HepG2 (cell line): ENCODE results near the gene EXOC3. TPM values are rescaled to one million over a fixed set of nuclear protein-coding genes. Genes with fewer than 3 reads are reported as not detected.

Source experiments
- ATAC-seq: fragments of 200-7000 bp; cut with Tn5 transposase; 3 replicates; pipeline ENCODE4 v1.9.1; 2020; ENCODE audit warnings: mild to moderate bottlenecking, moderate library complexity
- BruUV-seq: library from RNA; stranded (reverse); fragments of 400-500 nt; replicated peaks from 2 replicates; lab custom pipeline; 2021; lab: Mats Ljungman, UMichigan
- CTCF ChIA-PET: fragments of 300-600 bp; formaldehyde crosslinking; extraction: SDS; loops from one replicate; lab custom pipeline; 2021; ENCODE audit warnings: low total read pairs, inconsistent platforms, low intra/inter-chr PET ratio; lab: Yijun Ruan, JAX
- POLR2A ChIA-PET: fragments of 350-600 bp; sonication (Branson Sonifier 250); formaldehyde crosslinking; loops from one replicate; lab custom pipeline; 2020; ENCODE audit warnings: antibody characterized with exemption, inconsistent platforms; lab: Yijun Ruan, JAX
- DNase-seq: peaks from one replicate; pipeline ENCODE4 v3.0.0-alpha.2; 2015; ENCODE audit warnings: low spot score
- FAIRE-seq: peaks from 3 replicates; lab custom pipeline; 2011; peaks lifted over from hg19 to GRCh38; lab: Jason Lieb, UNC
- H2AFZ ChIP-seq: one replicate; pipeline ENCODE4 v1.6.1; 2011; ENCODE audit warnings: low read length, inconsistent platforms
- H3K27ac ChIP-seq: fragments of 300-600 bp; 3 replicates; pipeline ENCODE4 v1.8.0; 2011; ENCODE audit warnings: mixed run types, mild to moderate bottlenecking, mixed read lengths, low read length, inconsistent platforms; ENCODE audit not compliant: insufficient read depth; ENCODE audit errors: extremely low read length
- H3K27me3 ChIP-seq, 2 experiments: fragments of 200-600 bp in 1 of 2; 2 replicates in 1 of 2; 3 replicates in 1 of 2; pipeline versions ENCODE4 v1.6.0 to v1.8.0; 2011; ENCODE audit warnings: low read length in 2 of 2, mild to moderate bottlenecking in 2 of 2, moderate library complexity in 2 of 2, inconsistent platforms in 1 of 2; ENCODE audit not compliant: insufficient read depth in 2 of 2, control insufficient read depth in 1 of 2
- H3K36me3 ChIP-seq, 2 experiments: fragments of 200-600 bp in 1 of 2; replicated peaks in 1 of 2; 2 replicates in 1 of 2; 3 replicates in 1 of 2; pipeline versions ENCODE4 v1.5.1 to v1.8.0; 2011; ENCODE audit warnings: low read length in 2 of 2, inconsistent platforms in 1 of 2; ENCODE audit not compliant: insufficient read depth in 2 of 2, control insufficient read depth in 1 of 2
- H3K4me1 ChIP-seq: 2 replicates; pipeline ENCODE4 v1.5.1; 2012; ENCODE audit warnings: low read length, inconsistent platforms; ENCODE audit not compliant: insufficient read depth
- H3K4me2 ChIP-seq: 2 replicates; pipeline ENCODE4 v1.6.0; 2011; ENCODE audit warnings: low read depth, low read length, inconsistent platforms
- H3K4me3 ChIP-seq, 3 experiments: fragments of 200-600 bp in 1 of 3; sonication (generic), shearing (Covaris generic) in 1 of 3; replicated peaks in 1 of 3; 2 replicates each; pipeline ENCODE4 v1.5.1; 2011 to 2016; ENCODE audit warnings: low read length in 3 of 3, inconsistent platforms in 2 of 3, low read depth in 2 of 3, mild to moderate bottlenecking in 2 of 3, control low read depth in 1 of 3, mixed read lengths in 1 of 3; ENCODE audit not compliant: insufficient read depth in 1 of 3
- H3K79me2 ChIP-seq: one replicate; pipeline ENCODE4 v1.6.1; 2011; ENCODE audit warnings: low read length, inconsistent platforms; ENCODE audit not compliant: insufficient read depth
- H3K9ac ChIP-seq: 2 replicates; pipeline ENCODE4 v1.6.0; 2011; ENCODE audit warnings: mild to moderate bottlenecking, low read depth, low read length, inconsistent platforms; ENCODE audit not compliant: insufficient read depth
- H3K9me3 ChIP-seq: 2 replicates; pipeline ENCODE4 v1.5.1; 2012; ENCODE audit warnings: mild to moderate bottlenecking, low read length
- H4K20me1 ChIP-seq: 2 replicates; pipeline ENCODE4 v1.6.0; 2011; ENCODE audit warnings: inconsistent platforms, mild to moderate bottlenecking, low read length, moderate library complexity; ENCODE audit not compliant: insufficient read depth
- CENPX ChIP-seq: sonication (generic); formaldehyde crosslinking; IDR thresholded peaks from 2 replicates; pipeline ENCODE4 v1.9.0; 2021; ENCODE audit warnings: mild to moderate bottlenecking, missing genetic modification reagents, moderate library complexity
- CHD2 ChIP-seq: IDR thresholded peaks from 2 replicates; pipeline ENCODE4 v1.6.1; 2011; ENCODE audit warnings: low read depth, low read length, improper control_type of control experiment
- FIP1L1 ChIP-seq: fragments of 200-400 bp; formaldehyde crosslinking; IDR thresholded peaks from 2 replicates; pipeline ENCODE4 v1.6.1; 2018; ENCODE audit warnings: low read depth, mild to moderate bottlenecking, low read length, moderate library complexity, borderline replicate concordance; ENCODE audit not compliant: insufficient read depth
- HDAC1 ChIP-seq: sonication (generic); formaldehyde crosslinking; IDR thresholded peaks from 2 replicates; pipeline ENCODE4 v1.5.1; 2020; ENCODE audit warnings: mild to moderate bottlenecking, missing genetic modification reagents
- HNF4G ChIP-seq, 2 experiments: sonication (generic) in 1 of 2; formaldehyde crosslinking in 1 of 2; IDR thresholded peaks; 2 replicates each; pipeline versions ENCODE4 v1.4.0 to v1.6.1; 2011 to 2020; ENCODE audit warnings: borderline replicate concordance in 2 of 2, low read depth in 2 of 2, mild to moderate bottlenecking in 2 of 2, low read length in 1 of 2, missing genetic modification reagents in 1 of 2, moderate library complexity in 1 of 2
- KLF12 ChIP-seq: sonication (generic); formaldehyde crosslinking; IDR thresholded peaks from 2 replicates; pipeline ENCODE4 v1.4.0; 2020; ENCODE audit warnings: missing genetic modification reagents, borderline replicate concordance
- MYNN ChIP-seq: sonication (generic); formaldehyde crosslinking; IDR thresholded peaks from 2 replicates; pipeline ENCODE4 v1.4.0; 2020; ENCODE audit warnings: mild to moderate bottlenecking, low read depth, missing genetic modification reagents
- NCOA1 ChIP-seq: sonication (generic); formaldehyde crosslinking; IDR thresholded peaks from 2 replicates; pipeline ENCODE4 v1.9.0; 2021; ENCODE audit warnings: missing genetic modification reagents
- NFE2 ChIP-seq: sonication (generic); formaldehyde crosslinking; IDR thresholded peaks from 2 replicates; pipeline ENCODE4 v1.4.0; 2020; ENCODE audit warnings: missing genetic modification reagents
- PAWR ChIP-seq: sonication (generic); formaldehyde crosslinking; IDR thresholded peaks from 2 replicates; pipeline ENCODE4 v1.4.0; 2020; ENCODE audit warnings: missing genetic modification reagents, mild to moderate bottlenecking, borderline replicate concordance
- REPIN1 ChIP-seq: sonication (generic); formaldehyde crosslinking; IDR thresholded peaks from 2 replicates; pipeline ENCODE4 v1.8.0; 2022; ENCODE audit warnings: missing genetic modification reagents, low read depth, mild to moderate bottlenecking, borderline replicate concordance
- SAFB2 ChIP-seq: sonication (generic); formaldehyde crosslinking; IDR thresholded peaks from 2 replicates; pipeline ENCODE4 v1.5.1; 2020; ENCODE audit warnings: missing genetic modification reagents, low read depth, mild to moderate bottlenecking, borderline replicate concordance
- SMC3 ChIP-seq: IDR thresholded peaks from 2 replicates; pipeline ENCODE4 v1.6.1; 2011; ENCODE audit warnings: low read length, improper control_type of control experiment
- SPEN ChIP-seq: sonication (generic); formaldehyde crosslinking; IDR thresholded peaks from 2 replicates; pipeline ENCODE4 v1.5.1; 2020; ENCODE audit warnings: low read depth, mild to moderate bottlenecking, missing genetic modification reagents
- TFE3 ChIP-seq: IDR thresholded peaks from 2 replicates; pipeline ENCODE4 v1.6.1; 2016
- TP53 ChIP-seq: sonication (generic); formaldehyde crosslinking; conservative IDR thresholded peaks from 2 replicates; pipeline ENCODE4 v1.4.0; 2020; ENCODE audit warnings: missing genetic modification reagents
- ZFP82 ChIP-seq: sonication (generic); formaldehyde crosslinking; IDR thresholded peaks from 2 replicates; pipeline ENCODE4 v1.5.1; 2020; ENCODE audit warnings: mild to moderate bottlenecking, missing genetic modification reagents, borderline replicate concordance
- ZNF550 ChIP-seq: sonication (generic); formaldehyde crosslinking; IDR thresholded peaks from 2 replicates; pipeline ENCODE4 v1.4.0; 2020; ENCODE audit warnings: mild to moderate bottlenecking, missing genetic modification reagents, borderline replicate concordance
- ZNF766 ChIP-seq: sonication (generic); formaldehyde crosslinking; IDR thresholded peaks from 2 replicates; pipeline ENCODE4 v1.5.0; 2020; ENCODE audit warnings: missing genetic modification reagents, borderline replicate concordance
- ZNF816 ChIP-seq: sonication (generic); formaldehyde crosslinking; IDR thresholded peaks from 2 replicates; pipeline ENCODE4 v1.8.0; 2022; ENCODE audit warnings: missing genetic modification reagents, mild to moderate bottlenecking, borderline replicate concordance
- ZNF850 ChIP-seq: sonication (generic); formaldehyde crosslinking; conservative IDR thresholded peaks from 2 replicates; pipeline ENCODE4 v1.9.0; 2021; ENCODE audit warnings: mild to moderate bottlenecking, missing genetic modification reagents
- ZSCAN9 ChIP-seq: IDR thresholded peaks from 2 replicates; pipeline ENCODE4 v1.6.1; 2016; ENCODE audit warnings: borderline replicate concordance
- WGBS: methylation state at CpG from one replicate; pipeline ENCODE4 v1.1.6; 2017; ENCODE audit warnings: low lambda C conversion rate; 5-methylcytosine and 5-hydroxymethylcytosine counted together
- in situ Hi-C: cut with HindIII; loops from 2 replicates; pipeline ENCODE4 v1.10.0; 2017; ENCODE audit warnings: low pct_unique_long_range_greater_than_20kb; ENCODE audit not compliant: extremely low pct_ligation_motif_present
- intact Hi-C: fragments of 100-400 bp; cut with micrococcal nuclease; formaldehyde crosslinking; loops from one replicate; pipeline ENCODE4 v1.10.0; 2022; ENCODE audit not compliant: unreplicated experiment
- polyA plus RNA-seq, 8 experiments: library from polyadenylated mRNA; depleted of rRNA in 3 of 8; stranded (reverse) in 7 of 8; unstranded in 1 of 8; fragments of >200 nt; fragmentation: Illumina TruSeq in 4 of 8; extraction: Trizol in 4 of 8; gene quantifications; 2 replicates each; pipeline versions ENCODE4 v1.2.1 to v1.2.3, GENCODE V29; 2011 to 2016; ENCODE audit warnings: low read depth in 4 of 8, missing spikeins in 1 of 8, mixed read lengths in 1 of 8; ENCODE audit not compliant: insufficient read depth in 1 of 8
- total RNA-seq, 5 experiments: library from RNA; depleted of rRNA; stranded (reverse); fragments of >200 nt; fragmentation: Illumina TruSeq; extraction: Trizol; gene quantifications; 2 replicates each; pipeline ENCODE4 v1.2.3, GENCODE V29; 2016; ENCODE audit warnings: low read depth in 1 of 5

Gene EXOC3
- total and polyA plus RNA-seq, 2 of the 13 experiments (the other 11 are each of a cell fraction or from before 2014, with no cell fraction given), result 9.2 to 20.5 TPM

GRCh38 chr5:404666-405241, 38.2 kb upstream of the EXOC3 start (continued):
- TF ChIP-seq SPEN (CRISPR knock-in tag) (no peak), ZNF850 (no peak), ZNF816 (CRISPR knock-in tag) (no peak), ZNF550 (CRISPR knock-in tag) (no peak)
- TF ChIP-seq, all 625 proteins: peak for 0

GRCh38 chr5:405421-405820, 37.6 kb upstream of the EXOC3 start:
- WGBS, result 74% methylated on average over 14 of the region's 18 CpGs

More at GRCh38 chr5:405421-405820, 37.6 kb upstream of the EXOC3 start:
- ChIA-PET CTCF (no interaction called here), POLR2A (no interaction called here)
- no peak for TF ChIP-seq TP53 (CRISPR knock-in tag)
- TF ChIP-seq PAWR (CRISPR knock-in tag), result no peak
- no peak for TF ChIP-seq ZSCAN9
- TF ChIP-seq HDAC1, result no peak
- TF ChIP-seq FIP1L1, result no peak
- TF ChIP-seq TFE3 (CRISPR knock-in tag), result no peak
- TF ChIP-seq SMC3, result no peak
- TF ChIP-seq REPIN1 (CRISPR knock-in tag), result no peak
- no peak for TF ChIP-seq MYNN (CRISPR knock-in tag)
- no peak for TF ChIP-seq CHD2
- no peak for TF ChIP-seq NFE2 (CRISPR knock-in tag)
- no peak for TF ChIP-seq SAFB2 (CRISPR knock-in tag)
- no peak for TF ChIP-seq NCOA1
- no peak for TF ChIP-seq HNF4G (IDR thresholded peaks at IDR 0.05; ENCODE audit: borderline replicate concordance, low read depth, low read length)
- no peak for TF ChIP-seq HNF4G (CRISPR knock-in tag; IDR thresholded peaks at IDR 0.05; ENCODE audit: borderline replicate concordance, low read depth)
- TF ChIP-seq KLF12 (CRISPR knock-in tag), result no peak
- no peak for TF ChIP-seq CENPX (CRISPR knock-in tag)
- no peak for TF ChIP-seq ZNF766
- no peak for TF ChIP-seq ZFP82
- Histone ChIP-seq H3K36me3 (no peaks in the 10 kb centered on the region), H3K4me2 (no peak overlapping the region), H3K27me3 (no peaks in the 10 kb centered on the region; a peak in 1 of 5 replicates), H2AFZ (no peak overlapping the region), H3K4me3 (no peak overlapping the region), H4K20me1 (no peaks in the 10 kb centered on the region), H3K9ac (no peak overlapping the region), H3K4me1 (peaks cover under 1% of the 10 kb centered on the region), H3K27ac (no peak overlapping the region), H3K9me3 (no peaks in the 10 kb centered on the region), H3K79me2 (no peaks in the 10 kb centered on the region)
- BruUV-seq, result no TSS peak
- no peak for FAIRE-seq
- ATAC-seq, result no peak
- intact Hi-C loops, result no loop called here
- in situ Hi-C loops, result no loop called here
- DNase-seq, result no peak
